Suppressor macrophage treated with lipopolysaccharide for 1 hour (primary cell): ENCODE results near the gene FRG2.
"Not testable (repeated sequence)": the region's sequence is repeated elsewhere in the genome, so short reads cannot be mapped to it uniquely, and the experiment has no call there.

ENCODE experiments used
- DNase-seq, 3 donors: peaks; one replicate each; pipeline ENCODE4 v3.0.0-alpha.2; 2020 to 2022

The FRG2 gene

GRCh38 chr4:190027156-190027555 lies at the start of gene FRG2:
FRG2 (minus strand) TSS chr4:190027256; CDS start chr4:190027204, 52 bp downstream.
- not testable (repeated sequence) for DNase-seq

- peak in 1 of 3 donors; percentile 10 for DNase-seq
Observed at GRCh38 chr4:190068351-190068750, 41.3 kb upstream of the FRG2 start.

GRCh38 chr4:190064805-190065204 lies 37.7 kb upstream of the FRG2 start:
- peak in 1 of 3 donors; percentile 8 for DNase-seq

- DNase-seq, result not testable (repeated sequence)
Observed at GRCh38 chr4:190064342-190064741, 37.3 kb upstream of the FRG2 start, which contains the start of gene DBET. DBET (plus strand) TSS chr4:190064502.

GRCh38 chr4:190058997-190059396 lies 31.9 kb upstream of the FRG2 start:
- not testable (repeated sequence) for DNase-seq

GRCh38 chr4:190049378-190050239 lies 22.6 kb upstream of the FRG2 start:
- not testable (repeated sequence) for DNase-seq

- not testable (repeated sequence) for DNase-seq
Observed at GRCh38 chr4:190047627-190048026, 20.6 kb upstream of the FRG2 start.

GRCh38 chr4:190040873-190041272 lies 13.8 kb upstream of the FRG2 start:
- not testable (repeated sequence) for DNase-seq

GRCh38 chr4:190037704-190038388 lies 10.8 kb upstream of the FRG2 start:
- DNase-seq, result not testable (repeated sequence)

GRCh38 chr4:190031264-190031663 lies 4.2 kb upstream of the FRG2 start:
- DNase-seq, result not testable (repeated sequence)

GRCh38 chr4:190022614-190023281 lies 4.3 kb downstream of the FRG2 start:
- not testable (repeated sequence) for DNase-seq

GRCh38 chr4:190021973-190022372 lies 5.1 kb downstream of the FRG2 start:
- not testable (repeated sequence) for DNase-seq

GRCh38 chr4:190020790-190021717 lies 6.0 kb downstream of the FRG2 start:
- peak; percentile 28 to 43 (median 39) for DNase-seq

GRCh38 chr4:190019859-190020463 lies 7.1 kb downstream of the FRG2 start:
- DNase-seq, result not testable (repeated sequence)

- no peak for DNase-seq
Observed at GRCh38 chr4:190019023-190019858, 7.8 kb downstream of the FRG2 start.

- no peak for DNase-seq
Observed at GRCh38 chr4:190018201-190018920, 8.7 kb downstream of the FRG2 start.

- DNase-seq, result no peak
Observed at GRCh38 chr4:190017357-190018200, 9.5 kb downstream of the FRG2 start.

GRCh38 chr4:190016369-190017289 lies 10.4 kb downstream of the FRG2 start:
- DNase-seq, result no peak
